Peyer's patch (tissue), 4 donors: ENCODE results near the gene TFPI.

Experiments
- POLR2A ChIP-seq, 2 donors: fragments of 450-650 bp; IDR thresholded peaks; one replicate each; pipeline ENCODE4 v1.5.1; 2017; ENCODE audit warnings: antibody characterized with exemption in 2 of 2, mild to moderate bottlenecking in 2 of 2, moderate library complexity in 2 of 2
- TF ChIP-seq, protein P1 (sequence below), 6 experiments: fragments of 450-650 bp in 4 of 6; fragments of 200-600 bp in 2 of 6; sonication (generic) in 1 of 6; IDR thresholded peaks; one replicate each; pipeline ENCODE4 v1.5.1; 2017 to 2019; ENCODE audit warnings: antibody characterized with exemption in 6 of 6, mild to moderate bottlenecking in 3 of 6, moderate library complexity in 1 of 6

DNA sequence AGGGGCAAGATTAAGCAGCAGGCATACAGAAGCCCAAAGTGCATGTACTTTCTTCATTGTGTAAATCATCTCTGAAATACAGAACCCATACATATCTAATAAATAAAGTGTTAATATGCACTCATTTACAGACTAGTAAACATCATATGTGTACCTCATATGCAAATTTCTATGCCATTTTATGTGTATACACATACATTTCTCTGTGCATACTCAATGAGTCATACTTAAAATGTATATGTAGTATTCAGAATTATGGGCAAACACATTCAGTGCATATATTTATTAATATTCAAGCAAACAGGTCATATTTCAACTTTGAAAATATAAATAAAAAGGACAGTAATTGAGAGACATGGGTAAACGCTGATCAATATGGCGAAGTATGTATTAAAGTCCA is 50.5 kb downstream of the TFPI start:
- TF ChIP-seq, protein P1, sequence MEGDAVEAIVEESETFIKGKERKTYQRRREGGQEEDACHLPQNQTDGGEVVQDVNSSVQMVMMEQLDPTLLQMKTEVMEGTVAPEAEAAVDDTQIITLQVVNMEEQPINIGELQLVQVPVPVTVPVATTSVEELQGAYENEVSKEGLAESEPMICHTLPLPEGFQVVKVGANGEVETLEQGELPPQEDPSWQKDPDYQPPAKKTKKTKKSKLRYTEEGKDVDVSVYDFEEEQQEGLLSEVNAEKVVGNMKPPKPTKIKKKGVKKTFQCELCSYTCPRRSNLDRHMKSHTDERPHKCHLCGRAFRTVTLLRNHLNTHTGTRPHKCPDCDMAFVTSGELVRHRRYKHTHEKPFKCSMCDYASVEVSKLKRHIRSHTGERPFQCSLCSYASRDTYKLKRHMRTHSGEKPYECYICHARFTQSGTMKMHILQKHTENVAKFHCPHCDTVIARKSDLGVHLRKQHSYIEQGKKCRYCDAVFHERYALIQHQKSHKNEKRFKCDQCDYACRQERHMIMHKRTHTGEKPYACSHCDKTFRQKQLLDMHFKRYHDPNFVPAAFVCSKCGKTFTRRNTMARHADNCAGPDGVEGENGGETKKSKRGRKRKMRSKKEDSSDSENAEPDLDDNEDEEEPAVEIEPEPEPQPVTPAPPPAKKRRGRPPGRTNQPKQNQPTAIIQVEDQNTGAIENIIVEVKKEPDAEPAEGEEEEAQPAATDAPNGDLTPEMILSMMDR (IDR thresholded peaks at IDR 0.05) = no peak
- TF ChIP-seq POLR2A (IDR thresholded peaks at IDR 0.05) = no peak
